ENCODE data around the gene CD6. TPM values are rescaled to one million over a fixed set of nuclear protein-coding genes. Genes with fewer than 3 reads are reported as not detected.

CD6 gene
- total RNA-seq, 4 donors from 2014 or later, result 0.16 to 0.25 TPM; not detected in 2

DNA sequence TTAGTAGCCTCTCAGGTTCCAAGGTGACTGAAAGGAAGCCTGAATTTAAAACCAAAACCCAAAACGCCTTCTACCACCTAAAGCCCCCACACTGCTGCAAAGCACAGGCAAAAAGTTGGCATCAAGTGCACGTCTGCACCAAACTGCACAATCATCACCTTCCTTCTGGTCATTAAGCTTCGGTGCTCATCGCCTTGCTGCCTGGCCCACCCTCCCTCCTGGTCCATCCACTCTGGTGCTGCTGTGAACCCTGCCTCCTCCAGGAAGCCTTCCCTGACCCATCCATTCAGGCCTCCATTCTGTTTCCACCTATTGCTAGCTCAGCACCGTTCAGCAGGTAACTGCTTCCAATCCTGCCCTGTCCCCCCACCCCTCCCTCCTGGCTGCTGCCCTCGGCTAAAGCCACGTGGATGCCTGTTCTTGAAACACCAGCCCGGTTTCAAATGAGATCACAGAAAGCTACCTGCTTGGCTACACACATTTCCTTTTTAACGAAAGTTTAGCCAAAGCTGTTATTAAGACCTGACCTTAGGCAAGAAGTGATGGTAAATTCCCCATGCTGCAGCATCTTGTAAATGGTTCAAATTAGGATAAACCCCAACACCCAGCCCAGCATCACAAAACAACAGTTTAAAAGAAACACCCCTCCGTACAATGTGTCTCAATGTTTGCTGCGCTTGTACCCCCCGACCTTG is 77.0 kb downstream of the CD6 start:
- TF ChIP-seq, protein P1, sequence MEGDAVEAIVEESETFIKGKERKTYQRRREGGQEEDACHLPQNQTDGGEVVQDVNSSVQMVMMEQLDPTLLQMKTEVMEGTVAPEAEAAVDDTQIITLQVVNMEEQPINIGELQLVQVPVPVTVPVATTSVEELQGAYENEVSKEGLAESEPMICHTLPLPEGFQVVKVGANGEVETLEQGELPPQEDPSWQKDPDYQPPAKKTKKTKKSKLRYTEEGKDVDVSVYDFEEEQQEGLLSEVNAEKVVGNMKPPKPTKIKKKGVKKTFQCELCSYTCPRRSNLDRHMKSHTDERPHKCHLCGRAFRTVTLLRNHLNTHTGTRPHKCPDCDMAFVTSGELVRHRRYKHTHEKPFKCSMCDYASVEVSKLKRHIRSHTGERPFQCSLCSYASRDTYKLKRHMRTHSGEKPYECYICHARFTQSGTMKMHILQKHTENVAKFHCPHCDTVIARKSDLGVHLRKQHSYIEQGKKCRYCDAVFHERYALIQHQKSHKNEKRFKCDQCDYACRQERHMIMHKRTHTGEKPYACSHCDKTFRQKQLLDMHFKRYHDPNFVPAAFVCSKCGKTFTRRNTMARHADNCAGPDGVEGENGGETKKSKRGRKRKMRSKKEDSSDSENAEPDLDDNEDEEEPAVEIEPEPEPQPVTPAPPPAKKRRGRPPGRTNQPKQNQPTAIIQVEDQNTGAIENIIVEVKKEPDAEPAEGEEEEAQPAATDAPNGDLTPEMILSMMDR (IDR thresholded peaks at IDR 0.05 in 4 of 5, conservative IDR thresholded peaks at IDR 0.05 in 1 of 5), result no peak
- TF ChIP-seq POLR2A (IDR thresholded peaks at IDR 0.05), result no peak
- intact Hi-C loops (cut with DNase I; ENCODE audit: low total_unique reads), result no loop called here
- H3K27me3 ChIP-seq, result no peaks in the 10 kb centered on the region

DNA sequence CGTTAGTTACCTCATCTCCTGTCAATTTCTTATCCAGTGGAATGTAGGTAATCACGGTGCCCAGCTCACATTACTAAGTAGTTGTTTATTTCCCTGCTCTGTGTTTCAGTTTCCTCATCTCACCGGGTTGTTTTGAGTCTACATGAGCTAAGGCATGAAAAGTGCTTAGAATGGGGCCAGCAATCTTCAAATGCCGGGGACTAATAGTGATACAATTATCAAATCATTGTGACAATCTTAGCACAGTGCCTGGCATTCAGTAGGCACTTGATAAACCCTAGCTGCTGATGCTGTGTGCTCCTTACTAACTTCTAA is 77.5 kb downstream of the CD6 start:
- H3K27me3 ChIP-seq, result no peaks in the 10 kb centered on the region
- in situ Hi-C loops (cut with MboI; ENCODE audit: low sequenced_read_pairs in 4 of 4) (loop anchor here in 1 of 4 donors (25.0 kb wide), 1 partner anchor 138 kb away; no protein-coding TSS in a partner anchor), intact Hi-C loops (cut with DNase I; ENCODE audit: low total_unique reads) (no loop called here)
- H3K4me1 ChIP-seq, result no peaks in the 10 kb centered on the region
- DNase-seq, result no peak
- H3K36me3 ChIP-seq, result no peaks in the 10 kb centered on the region
- ATAC-seq, result no peak
- no peak overlapping the region for H3K4me3 ChIP-seq
- no peak overlapping the region for H3K27ac ChIP-seq
- H3K9me3 ChIP-seq, result no peaks in the 10 kb centered on the region
- TF ChIP-seq, protein P1 (IDR thresholded peaks at IDR 0.05 in 4 of 5, conservative IDR thresholded peaks at IDR 0.05 in 1 of 5), result no peak
- no peak for TF ChIP-seq POLR2A (IDR thresholded peaks at IDR 0.05)

More for the DNA sequence above, 77.0 kb downstream of the CD6 start:
- Histone ChIP-seq H3K27ac (no peak overlapping the region), H3K4me1 (no peaks in the 10 kb centered on the region), H3K9me3 (no peaks in the 10 kb centered on the region), H3K4me3 (no peak overlapping the region), H3K36me3 (no peaks in the 10 kb centered on the region)
- in situ Hi-C loops (cut with MboI; ENCODE audit: low sequenced_read_pairs in 4 of 4), result loop anchor here in 1 of 4 donors (25.0 kb wide), 1 partner anchor 139 kb away; no protein-coding TSS in a partner anchor
- DNase-seq (no peak), ATAC-seq (no peak)

DNA sequence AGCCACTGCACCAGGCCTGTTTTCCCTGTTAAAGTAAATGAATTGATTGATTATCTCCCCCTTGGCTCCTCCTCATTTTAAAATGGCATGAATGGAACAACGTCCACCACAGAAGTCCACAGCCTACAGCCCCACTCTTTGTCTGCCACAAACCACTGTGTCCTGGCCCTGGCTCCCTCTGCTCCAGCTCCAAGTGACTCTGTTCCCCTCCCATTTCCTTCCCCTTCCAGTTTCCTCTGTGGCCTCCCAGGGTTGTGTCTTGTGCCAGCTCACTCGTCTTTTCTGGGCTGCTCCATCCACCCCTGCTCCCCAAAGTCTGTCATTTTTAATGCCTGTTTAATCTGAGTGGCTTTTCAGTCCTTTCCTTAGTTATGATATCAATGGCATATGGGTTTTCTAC is 78.4 kb downstream of the CD6 start:
- intact Hi-C loops (cut with DNase I; ENCODE audit: low total_unique reads), result no loop called here
- no peak for DNase-seq

DNA sequence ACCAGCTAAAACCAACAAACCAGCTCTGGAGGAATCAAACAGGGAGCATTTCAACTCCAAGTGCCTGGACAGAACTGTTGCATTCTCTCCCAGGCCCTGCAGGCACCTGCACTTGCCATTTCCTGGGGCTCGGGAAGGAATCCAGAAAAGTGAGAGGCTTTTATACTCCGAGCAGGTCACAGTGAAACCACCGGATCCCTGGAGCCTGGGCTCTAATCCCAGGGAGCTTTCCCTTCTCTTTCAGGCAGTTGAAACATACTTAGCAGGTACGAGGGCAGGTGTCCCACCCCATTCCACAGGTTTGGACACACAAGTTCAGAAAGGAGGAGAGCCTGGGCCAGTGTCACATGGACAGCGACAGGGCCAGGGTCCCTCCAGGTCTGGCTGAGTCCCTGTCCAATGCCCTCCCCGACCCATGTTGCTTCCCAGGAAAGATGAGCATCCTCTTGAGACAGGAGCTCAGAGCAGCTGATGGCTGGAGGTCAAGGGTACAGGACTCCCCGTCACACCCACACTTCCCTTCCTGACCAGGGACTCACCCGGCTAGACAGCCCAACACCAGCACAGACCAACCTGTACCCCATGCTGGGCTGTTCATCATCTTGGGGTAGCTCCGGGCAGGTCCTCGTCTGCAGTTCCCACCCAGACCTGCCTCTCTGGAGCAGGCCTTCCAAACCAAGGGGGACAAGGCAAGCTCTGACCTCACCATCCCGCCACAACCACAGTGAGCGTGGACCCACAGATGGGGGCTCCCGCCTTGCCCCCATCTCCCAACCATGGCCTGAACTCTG is 80.9 kb downstream of the CD6 start:
- DNase-seq, result no peak
- in situ Hi-C loops (cut with MboI; ENCODE audit: low sequenced_read_pairs in 4 of 4) (no loop called here), intact Hi-C loops (cut with DNase I; ENCODE audit: low total_unique reads) (no loop called here)
- Histone ChIP-seq H3K36me3 (no peaks in the 10 kb centered on the region), H3K4me3 (no peak overlapping the region), H3K27me3 (no peaks in the 10 kb centered on the region), H3K4me1 (no peaks in the 10 kb centered on the region), H3K27ac (no peak overlapping the region), H3K9me3 (no peaks in the 10 kb centered on the region)
- TF ChIP-seq, protein P1 (IDR thresholded peaks at IDR 0.05 in 4 of 5, conservative IDR thresholded peaks at IDR 0.05 in 1 of 5), result no peak
- TF ChIP-seq POLR2A (IDR thresholded peaks at IDR 0.05), result no peak
- no peak for ATAC-seq

More for the DNA sequence above, 78.4 kb downstream of the CD6 start:
- Histone ChIP-seq H3K27me3 (no peaks in the 10 kb centered on the region), H3K36me3 (no peaks in the 10 kb centered on the region), H3K4me1 (no peaks in the 10 kb centered on the region), H3K4me3 (no peak overlapping the region), H3K9me3 (no peaks in the 10 kb centered on the region), H3K27ac (no peak overlapping the region)
- no peak for TF ChIP-seq POLR2A (IDR thresholded peaks at IDR 0.05)
- TF ChIP-seq, protein P1 (IDR thresholded peaks at IDR 0.05 in 4 of 5, conservative IDR thresholded peaks at IDR 0.05 in 1 of 5), result no peak
- ATAC-seq, result no peak
- in situ Hi-C loops (cut with MboI; ENCODE audit: low sequenced_read_pairs in 4 of 4), result loop anchor here in 1 of 4 donors (25.0 kb wide), 1 partner anchor 137 kb away; no protein-coding TSS in a partner anchor
